MCF 10A (cell line): Measurements from ENCODE around the gene CCDC175. TPM values are rescaled to one million over a fixed set of nuclear protein-coding genes. Genes with fewer than 3 reads are reported as not detected.

Source experiments
- BruUV-seq: library from RNA; stranded (reverse); fragments of 400-500 nt; replicated peaks from 2 replicates; lab custom pipeline; 2021; lab: Mats Ljungman, UMichigan
- CTCF ChIA-PET: fragments of 300-600 bp; sonication (Branson Sonifier 250); formaldehyde crosslinking; extraction: SDS; loops from one replicate; lab custom pipeline; 2021; ENCODE audit warnings: antibody characterized with exemption, inconsistent platforms; lab: Yijun Ruan, JAX
- POLR2A ChIA-PET: fragments of 300-600, 350-650 bp; sonication (Branson Sonifier 250); formaldehyde crosslinking; extraction: SDS; loops from one replicate; lab custom pipeline; 2020; ENCODE audit warnings: antibody characterized with exemption, inconsistent platforms; lab: Yijun Ruan, JAX
- DNase-seq: peaks from one replicate; pipeline ENCODE4 v3.0.0-alpha.2; 2018; ENCODE audit not compliant: unreplicated experiment
- H3K27ac Mint-ChIP-seq: one replicate; pipeline ENCODE4 v1.8.0; 2022; ENCODE audit warnings: mild to moderate bottlenecking, low read depth, mixed read lengths; ENCODE audit not compliant: unreplicated experiment
- H3K27me3 Mint-ChIP-seq: one replicate; pipeline ENCODE4 v1.8.0; 2022; ENCODE audit warnings: mixed read lengths; ENCODE audit not compliant: insufficient read depth, unreplicated experiment
- H3K36me3 Mint-ChIP-seq: one replicate; pipeline ENCODE4 v1.8.0; 2022; ENCODE audit warnings: mild to moderate bottlenecking, moderate library complexity, mixed read lengths; ENCODE audit not compliant: insufficient read depth, unreplicated experiment
- H3K4me1 Mint-ChIP-seq: one replicate; pipeline ENCODE4 v1.8.0; 2022; ENCODE audit warnings: mixed read lengths; ENCODE audit not compliant: insufficient read depth, unreplicated experiment
- H3K4me3 Mint-ChIP-seq: one replicate; pipeline ENCODE4 v1.8.0; 2022; ENCODE audit warnings: mild to moderate bottlenecking, moderate library complexity, mixed read lengths; ENCODE audit not compliant: unreplicated experiment
- H3K9me3 Mint-ChIP-seq: one replicate; pipeline ENCODE4 v1.8.0; 2022; ENCODE audit warnings: mixed read lengths; ENCODE audit not compliant: unreplicated experiment
- CTCF ChIP-seq: fragments of 200-600 bp; IDR thresholded peaks from one replicate; pipeline ENCODE4 v1.8.0; 2022; ENCODE audit warnings: antibody characterized with exemption, mild to moderate bottlenecking; ENCODE audit not compliant: unreplicated experiment
- intact Hi-C: fragments of 100-400 bp; cut with micrococcal nuclease; formaldehyde crosslinking; loops from 2 replicates; pipeline ENCODE4 v1.14.1; 2022
- total RNA-seq: library from RNA; stranded (reverse); gene quantifications from 2 replicates; pipeline ENCODE4 v1.2.3, GENCODE V29; 2022

The CCDC175 gene
- total RNA-seq, 1 experiment from 2014 or later: not detected

DNA sequence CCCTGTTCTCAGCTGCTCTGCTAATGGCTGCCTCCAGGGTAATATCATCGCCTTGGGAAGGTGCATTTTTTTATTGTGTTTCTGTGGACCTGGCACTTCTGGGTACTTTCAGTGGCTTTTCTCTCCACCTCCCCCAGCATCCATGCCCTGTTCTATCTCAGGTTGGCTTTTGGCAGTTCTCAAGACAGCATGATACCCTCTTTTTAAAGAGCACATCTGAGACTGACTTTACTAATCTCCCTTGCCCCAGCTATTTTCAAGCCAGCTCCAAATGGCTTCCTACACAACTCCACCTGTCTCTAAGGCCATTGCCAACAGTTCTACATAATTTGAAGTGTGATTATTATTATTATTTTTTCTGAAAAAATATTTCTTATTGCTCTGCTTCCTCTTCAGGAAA, 39.1 kb downstream of the CCDC175 start:
- no peaks in the 10 kb centered on the region for H3K36me3 Mint-ChIP-seq
- CTCF ChIA-PET: no interaction called here
- peaks cover 8% of the 10 kb centered on the region for H3K4me1 Mint-ChIP-seq
- BruUV-seq: no TSS peak
- no peak for TF ChIP-seq CTCF
- DNase-seq: no peak
- H3K9me3 Mint-ChIP-seq: no peaks in the 10 kb centered on the region
- no peaks in the 10 kb centered on the region for H3K27me3 Mint-ChIP-seq
- POLR2A ChIA-PET: no interaction called here
- H3K27ac Mint-ChIP-seq: no peak overlapping the region
- intact Hi-C loops: no loop called here
- H3K4me3 Mint-ChIP-seq: no peak overlapping the region

GRCh38 chr14:59534361-59534987, 42.1 kb downstream of the CCDC175 start:
- no peak for TF ChIP-seq CTCF
- no peaks in the 10 kb centered on the region for H3K27me3 Mint-ChIP-seq
- peaks cover 8% of the 10 kb centered on the region for H3K4me1 Mint-ChIP-seq
- BruUV-seq: no TSS peak
- H3K36me3 Mint-ChIP-seq: no peaks in the 10 kb centered on the region
- intact Hi-C loops: no loop called here
- CTCF ChIA-PET: no interaction called here
- no peaks in the 10 kb centered on the region for H3K9me3 Mint-ChIP-seq
- POLR2A ChIA-PET: no interaction called here
- DNase-seq: no peak
- no peak overlapping the region for H3K4me3 Mint-ChIP-seq
- no peak overlapping the region for H3K27ac Mint-ChIP-seq

- Mint-ChIP-seq H3K9me3 (peaks cover 4% of the 10 kb centered on the region), H3K27me3 (no peaks in the 10 kb centered on the region), H3K27ac (no peak overlapping the region), H3K4me3 (no peak overlapping the region), H3K4me1 (peaks cover 8% of the 10 kb centered on the region), H3K36me3 (no peaks in the 10 kb centered on the region)
- intact Hi-C loops: no loop called here
- no peak for TF ChIP-seq CTCF
- no TSS peak for BruUV-seq
- CTCF ChIA-PET: no interaction called here
- POLR2A ChIA-PET: no interaction called here
- DNase-seq: no peak
These were observed 44.2 kb downstream of the CCDC175 start for GRCh38 chr14:59532419-59532818.

DNA sequence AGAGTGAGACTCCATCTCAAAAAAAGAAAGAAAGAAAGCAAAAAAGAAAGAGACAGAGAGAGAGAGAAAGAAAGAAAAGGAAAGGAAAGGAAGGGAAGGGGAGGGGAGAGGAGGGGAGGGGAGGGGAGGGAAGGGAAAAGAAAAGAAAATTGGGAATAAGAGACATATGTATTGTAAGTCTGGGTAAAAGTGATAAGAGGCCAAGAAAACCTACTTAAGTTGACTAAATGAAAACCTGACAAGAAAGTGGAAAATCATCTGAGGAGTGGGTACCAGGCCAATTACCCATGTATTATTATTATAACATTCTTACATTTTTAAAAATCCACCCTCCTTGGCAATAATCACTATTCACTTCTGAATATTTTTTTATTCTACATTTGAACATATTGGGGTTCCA, 46.3 kb downstream of the CCDC175 start:
- Mint-ChIP-seq H3K4me3 (no peak overlapping the region), H3K27me3 (no peaks in the 10 kb centered on the region), H3K4me1 (no peaks in the 10 kb centered on the region), H3K36me3 (no peaks in the 10 kb centered on the region), H3K9me3 (peaks cover 4% of the 10 kb centered on the region), H3K27ac (no peak overlapping the region)
- POLR2A ChIA-PET: no interaction called here
- BruUV-seq: no TSS peak
- intact Hi-C loops: no loop called here
- no peak for TF ChIP-seq CTCF
- CTCF ChIA-PET: no interaction called here
- no peak for DNase-seq
